Measurements from ENCODE around the gene VCL.

VCL gene

GRCh38 chr10:73971636-73972354 is 26.1 kb upstream of the VCL start:
- H3K36me3 ChIP-seq = no peaks in the 10 kb centered on the region
- no peaks in the 10 kb centered on the region for H3K4me1 ChIP-seq
- TF ChIP-seq, protein P1, sequence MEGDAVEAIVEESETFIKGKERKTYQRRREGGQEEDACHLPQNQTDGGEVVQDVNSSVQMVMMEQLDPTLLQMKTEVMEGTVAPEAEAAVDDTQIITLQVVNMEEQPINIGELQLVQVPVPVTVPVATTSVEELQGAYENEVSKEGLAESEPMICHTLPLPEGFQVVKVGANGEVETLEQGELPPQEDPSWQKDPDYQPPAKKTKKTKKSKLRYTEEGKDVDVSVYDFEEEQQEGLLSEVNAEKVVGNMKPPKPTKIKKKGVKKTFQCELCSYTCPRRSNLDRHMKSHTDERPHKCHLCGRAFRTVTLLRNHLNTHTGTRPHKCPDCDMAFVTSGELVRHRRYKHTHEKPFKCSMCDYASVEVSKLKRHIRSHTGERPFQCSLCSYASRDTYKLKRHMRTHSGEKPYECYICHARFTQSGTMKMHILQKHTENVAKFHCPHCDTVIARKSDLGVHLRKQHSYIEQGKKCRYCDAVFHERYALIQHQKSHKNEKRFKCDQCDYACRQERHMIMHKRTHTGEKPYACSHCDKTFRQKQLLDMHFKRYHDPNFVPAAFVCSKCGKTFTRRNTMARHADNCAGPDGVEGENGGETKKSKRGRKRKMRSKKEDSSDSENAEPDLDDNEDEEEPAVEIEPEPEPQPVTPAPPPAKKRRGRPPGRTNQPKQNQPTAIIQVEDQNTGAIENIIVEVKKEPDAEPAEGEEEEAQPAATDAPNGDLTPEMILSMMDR (IDR thresholded peaks at IDR 0.05; ENCODE audit: low read depth, low read length) = no peak
- DNase-seq = no peak
- H3K9me3 ChIP-seq = no peaks in the 10 kb centered on the region
- H3K27me3 ChIP-seq = no peaks in the 10 kb centered on the region
- H3K4me3 ChIP-seq (ENCODE audit: low read depth, low read length) = no peak overlapping the region

GRCh38 chr10:73973427-73973826 is 24.5 kb upstream of the VCL start:
- Histone ChIP-seq H3K4me3 (ENCODE audit: low read depth, low read length) (no peak overlapping the region), H3K9me3 (no peaks in the 10 kb centered on the region), H3K4me1 (no peaks in the 10 kb centered on the region), H3K27me3 (no peaks in the 10 kb centered on the region), H3K36me3 (no peaks in the 10 kb centered on the region)
- no peak for DNase-seq
- TF ChIP-seq, protein P1 (IDR thresholded peaks at IDR 0.05; ENCODE audit: low read depth, low read length) = no peak

DNA sequence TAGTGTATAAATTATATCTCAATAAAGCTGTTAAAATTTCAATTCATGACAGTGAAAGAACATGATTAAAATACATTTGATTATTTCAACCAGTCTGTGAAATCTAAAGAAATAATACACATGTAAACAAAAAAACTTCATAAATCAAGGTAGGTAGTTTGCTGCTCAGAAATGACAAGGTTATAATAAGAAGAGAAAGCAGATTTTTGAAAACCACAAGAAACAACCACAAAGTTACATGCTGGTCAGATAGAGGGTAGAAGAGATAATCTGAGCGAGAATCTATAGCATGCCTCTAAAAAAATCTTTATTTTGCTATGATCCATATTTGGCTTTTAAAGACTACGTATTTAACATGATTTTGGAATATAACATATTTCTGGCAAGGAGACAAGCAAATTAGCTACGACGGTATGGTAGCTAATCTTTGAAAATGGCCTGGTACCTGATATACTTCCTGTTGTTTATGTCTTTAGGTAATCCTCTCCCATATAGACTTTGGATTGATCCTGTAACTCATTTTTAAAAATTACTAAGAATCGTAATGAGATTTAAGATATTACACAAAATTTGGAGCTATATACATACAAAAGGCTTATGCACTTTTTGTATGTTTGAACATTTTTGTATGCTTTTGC is 23.5 kb upstream of the VCL start:
- Histone ChIP-seq H3K4me3 (ENCODE audit: low read depth, low read length) (no peak overlapping the region), H3K9me3 (no peaks in the 10 kb centered on the region), H3K36me3 (no peaks in the 10 kb centered on the region), H3K27me3 (no peaks in the 10 kb centered on the region), H3K4me1 (no peaks in the 10 kb centered on the region)
- DNase-seq = no peak
- TF ChIP-seq, protein P1 (IDR thresholded peaks at IDR 0.05; ENCODE audit: low read depth, low read length) = no peak

DNA sequence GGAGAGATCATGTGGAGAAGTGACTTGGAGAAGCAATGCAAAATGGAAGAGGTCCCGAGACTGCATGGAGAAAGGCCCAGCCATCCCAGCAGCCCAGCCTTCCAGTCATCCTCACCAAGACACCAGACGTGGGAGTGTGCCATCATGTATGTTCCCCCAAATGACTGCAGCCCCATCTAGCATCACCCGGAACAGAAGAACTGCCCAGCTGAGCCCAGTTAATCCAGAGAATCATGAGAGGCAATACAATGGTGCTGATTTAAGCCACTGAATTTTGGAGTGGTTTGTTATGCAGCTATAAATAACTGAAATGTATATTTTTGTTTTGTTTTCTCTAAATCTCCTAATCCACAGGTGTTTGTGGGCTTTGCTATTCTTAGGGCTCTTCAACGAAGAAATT is 22.5 kb upstream of the VCL start:
- TF ChIP-seq, protein P1 (IDR thresholded peaks at IDR 0.05; ENCODE audit: low read depth, low read length) = no peak
- H3K4me3 ChIP-seq (ENCODE audit: low read depth, low read length) = no peak overlapping the region
- DNase-seq = no peak
- no peaks in the 10 kb centered on the region for H3K9me3 ChIP-seq
- H3K27me3 ChIP-seq = no peaks in the 10 kb centered on the region
- no peaks in the 10 kb centered on the region for H3K4me1 ChIP-seq
- no peaks in the 10 kb centered on the region for H3K36me3 ChIP-seq

DNA sequence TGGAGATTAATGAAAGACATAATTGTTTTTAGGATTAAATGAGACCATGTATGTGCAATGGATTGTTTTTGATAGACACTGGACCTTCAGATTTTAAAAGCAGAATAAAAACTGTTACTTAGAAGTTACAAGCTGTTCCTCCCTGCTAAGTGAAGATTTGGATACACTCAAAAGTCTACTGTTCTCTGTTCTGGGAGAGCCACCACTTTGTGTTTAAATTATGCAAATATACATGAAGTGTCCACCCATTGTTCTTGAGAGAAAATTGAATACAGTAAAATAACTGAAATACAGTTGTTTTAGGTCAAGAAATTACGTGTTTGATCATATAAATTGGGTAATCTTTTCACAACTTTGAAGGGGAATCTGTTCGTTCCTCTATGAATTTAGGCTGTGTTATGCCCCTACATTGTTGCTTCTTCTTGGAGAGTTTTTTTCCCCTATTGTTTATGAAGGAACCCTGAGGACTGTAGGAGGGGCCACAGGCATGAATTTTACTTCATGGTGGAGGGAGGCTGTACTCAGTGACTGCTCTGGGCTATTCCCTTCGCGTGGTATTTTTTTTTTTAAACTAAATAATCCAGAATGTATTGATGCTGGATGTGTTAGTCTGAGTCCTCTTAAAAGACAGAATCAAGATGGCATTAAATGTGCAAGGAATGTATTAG is 18.6 kb upstream of the VCL start:
- Histone ChIP-seq H3K36me3 (no peaks in the 10 kb centered on the region), H3K27me3 (no peaks in the 10 kb centered on the region), H3K9me3 (no peaks in the 10 kb centered on the region), H3K4me3 (ENCODE audit: low read depth, low read length) (no peak overlapping the region), H3K4me1 (no peaks in the 10 kb centered on the region)
- no peak for DNase-seq
- TF ChIP-seq, protein P1 (IDR thresholded peaks at IDR 0.05; ENCODE audit: low read depth, low read length) = no peak

All from BE2C (cell line).